ENCODE data around the gene OR10X1. TPM values are rescaled to one million over a fixed set of nuclear protein-coding genes. Genes with fewer than 3 reads are reported as not detected.

The OR10X1 gene, protein sequence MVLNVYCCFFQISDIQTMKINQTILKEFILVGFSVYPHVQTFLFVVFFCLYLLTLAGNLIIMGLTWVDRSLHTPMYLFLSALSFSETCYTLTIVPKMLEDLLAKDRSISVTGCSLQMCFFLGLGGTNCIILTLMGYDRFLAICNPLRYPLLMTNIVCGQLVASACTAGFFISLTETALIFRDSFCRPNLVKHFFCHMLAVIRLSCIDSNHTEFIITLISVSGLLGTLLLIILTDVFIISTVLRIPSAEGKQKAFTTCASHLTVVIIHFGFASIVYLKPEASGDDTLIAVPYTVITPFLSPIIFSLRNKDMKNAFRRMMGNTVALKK
- polyA plus RNA-seq (2013, experiment 1 of 2; ENCODE audit: insufficient read length), result not detected
- not detected for polyA plus RNA-seq (2013, experiment 2 of 2; ENCODE audit: insufficient read length)

DNA sequence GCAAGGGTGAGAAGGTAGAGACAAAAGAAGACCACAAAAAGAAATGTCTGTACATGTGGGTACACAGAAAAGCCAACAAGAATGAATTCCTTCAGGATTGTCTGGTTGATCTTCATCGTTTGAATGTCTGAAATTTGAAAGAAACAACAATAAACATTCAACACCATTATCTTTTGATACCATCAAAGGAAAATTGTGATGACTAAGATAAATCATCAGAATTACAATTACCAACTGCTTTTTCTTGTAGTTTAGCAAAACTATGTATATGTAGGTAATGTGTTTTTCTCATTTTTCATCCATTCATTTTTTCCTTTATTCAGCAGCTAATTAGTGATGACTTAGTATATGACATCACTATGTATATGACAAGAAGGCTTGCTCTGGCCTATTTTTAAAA lies at the start of gene OR10X1:
Gene OR10X1, minus strand, starts transcription at position 167 of the 400 bp plus-strand sequence. Its CDS starts 0 bp downstream, at position 167.
- no peak for DNase-seq

DNA sequence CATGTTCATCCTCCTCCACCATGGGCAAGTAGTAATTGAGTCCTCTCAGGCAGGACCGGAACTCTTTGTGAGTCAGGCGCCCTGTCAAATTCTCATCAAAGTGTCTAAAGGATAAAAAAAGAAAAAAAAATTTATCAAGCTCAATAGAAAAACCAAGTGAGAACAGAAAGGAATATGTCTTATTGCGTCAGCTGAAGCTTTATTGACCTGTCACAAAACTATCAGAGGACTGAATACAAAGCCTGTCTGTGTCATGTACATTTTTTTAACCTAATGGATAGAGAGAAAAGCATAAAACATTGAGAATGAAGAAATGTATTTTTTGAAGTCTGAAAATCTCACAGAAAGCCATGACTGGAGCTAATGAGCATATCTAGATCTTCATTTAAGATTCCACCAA lies 34.1 kb upstream of the OR10X1 start:
- DNase-seq, result no peak

DNA sequence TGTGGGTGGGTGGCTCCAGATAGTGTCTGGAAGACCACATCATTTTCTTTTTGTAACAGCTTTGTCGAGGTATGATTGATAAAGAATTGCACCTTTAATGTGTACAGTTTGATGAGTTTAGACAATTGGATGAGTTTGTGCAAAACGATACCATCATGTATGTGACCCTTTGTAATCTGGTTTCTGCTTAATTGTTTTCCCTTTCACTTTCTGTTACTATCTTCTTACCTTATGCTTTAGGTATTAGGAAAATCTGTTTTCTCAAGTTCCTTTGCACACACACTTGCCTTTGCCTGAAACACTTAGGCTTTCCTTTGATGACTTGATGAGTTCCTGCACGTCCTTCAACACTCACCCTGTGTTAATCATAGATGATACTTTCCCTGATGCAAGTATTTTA lies 32.2 kb upstream of the OR10X1 start:
- no peak for DNase-seq

DNA sequence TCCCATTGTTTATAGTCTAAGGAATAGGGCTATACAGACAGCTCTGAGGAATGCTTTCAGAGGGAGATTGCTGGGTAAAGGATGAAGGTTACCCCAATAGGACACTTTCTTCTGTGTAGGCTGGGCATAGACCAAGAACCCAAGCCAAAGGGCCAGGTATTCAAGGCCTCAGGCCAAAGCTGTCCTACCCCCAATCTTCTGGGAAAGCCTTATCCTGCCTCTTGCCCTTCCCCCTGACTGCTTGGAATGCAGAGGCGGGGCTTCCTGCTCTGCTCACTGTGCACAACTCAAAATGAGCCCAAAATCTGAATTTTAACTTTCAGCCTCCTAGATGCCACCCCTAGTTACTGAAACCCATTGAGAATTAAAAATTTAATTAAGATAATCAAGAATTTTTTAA lies 27.6 kb upstream of the OR10X1 start:
- no peak for DNase-seq

DNA sequence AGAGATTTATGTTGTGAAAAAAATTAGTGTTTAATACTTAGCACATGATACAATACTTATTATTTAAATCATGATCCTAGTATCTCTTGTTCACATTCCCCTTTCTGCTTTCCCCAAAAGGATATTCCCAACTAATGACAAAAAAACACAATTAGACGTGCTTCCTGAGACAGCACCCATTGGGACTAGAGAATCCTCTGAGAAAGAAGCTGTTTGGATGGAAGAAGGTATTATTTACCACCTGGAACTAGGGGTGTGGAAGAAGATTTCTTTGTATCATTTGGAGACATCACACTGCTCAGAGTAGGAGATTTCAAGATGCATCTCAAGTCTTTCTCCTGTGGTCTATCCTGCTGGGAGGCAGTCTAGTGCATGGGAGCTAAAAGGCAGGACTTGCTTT lies 25.3 kb upstream of the OR10X1 start, which contains the start of gene OR10Z1:
Gene OR10Z1, plus strand, starts transcription at position 301 of the 400 bp plus-strand sequence. CDS start 1,171 bp downstream, outside the sequence.
- DNase-seq, result no peak

DNA sequence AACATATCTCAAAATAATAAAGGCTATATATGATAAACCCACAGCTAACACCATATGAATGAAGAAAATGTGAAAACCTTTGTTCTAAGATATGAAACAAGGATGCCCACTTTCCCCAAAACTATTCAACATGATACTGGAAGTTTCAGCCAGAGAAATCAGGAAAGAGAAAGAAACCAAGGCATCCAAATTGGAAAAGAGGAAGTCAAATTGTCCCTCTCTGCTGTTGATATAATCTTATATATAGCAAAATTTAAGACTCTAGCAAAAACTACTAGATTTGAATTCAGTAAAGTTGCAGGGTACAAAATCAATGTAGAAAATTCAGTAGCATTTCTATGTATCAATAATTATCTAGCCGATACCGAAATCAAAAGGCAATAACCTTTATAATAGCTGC lies 21.0 kb upstream of the OR10X1 start:
- DNase-seq, result no peak

DNA sequence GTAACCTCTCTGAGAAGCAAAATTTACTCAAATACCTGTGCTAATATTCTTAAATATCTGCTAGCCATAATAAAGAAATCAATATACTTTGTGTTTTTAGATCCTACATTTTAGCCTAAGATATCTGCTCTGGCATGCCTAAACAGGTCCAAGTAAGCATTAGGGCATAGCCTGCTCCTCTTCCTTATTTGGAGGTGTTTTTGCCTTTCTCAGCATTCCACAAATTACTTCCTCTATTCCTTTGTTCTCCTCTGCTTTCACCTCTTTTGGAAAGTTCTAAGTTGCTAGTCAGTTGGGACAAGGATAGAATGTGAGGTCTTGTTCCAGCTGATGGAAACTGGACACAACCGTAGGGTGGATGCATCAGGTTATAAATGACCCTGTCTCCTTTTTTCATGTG lies 7.2 kb upstream of the OR10X1 start:
- no peak for DNase-seq

DNA sequence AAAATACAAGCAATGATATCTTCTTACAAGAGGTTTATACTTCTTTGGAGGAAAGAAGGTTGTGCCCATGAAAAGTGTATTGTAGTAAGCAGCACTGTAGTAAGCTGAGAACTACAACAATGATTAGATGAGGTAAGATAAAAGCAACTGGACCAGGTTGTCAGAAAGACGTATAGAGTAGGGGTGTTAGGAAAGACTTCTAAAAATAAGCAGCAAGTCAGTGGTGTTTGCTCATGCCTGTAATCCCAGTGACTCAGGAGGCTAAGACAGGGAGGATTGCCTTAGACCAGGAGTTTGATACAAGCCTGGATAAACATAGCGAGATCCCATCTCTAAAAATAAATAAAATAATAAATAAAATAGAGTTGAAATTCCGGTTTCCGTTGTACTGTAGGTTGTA lies 4.3 kb upstream of the OR10X1 start:
- no peak for DNase-seq

DNA sequence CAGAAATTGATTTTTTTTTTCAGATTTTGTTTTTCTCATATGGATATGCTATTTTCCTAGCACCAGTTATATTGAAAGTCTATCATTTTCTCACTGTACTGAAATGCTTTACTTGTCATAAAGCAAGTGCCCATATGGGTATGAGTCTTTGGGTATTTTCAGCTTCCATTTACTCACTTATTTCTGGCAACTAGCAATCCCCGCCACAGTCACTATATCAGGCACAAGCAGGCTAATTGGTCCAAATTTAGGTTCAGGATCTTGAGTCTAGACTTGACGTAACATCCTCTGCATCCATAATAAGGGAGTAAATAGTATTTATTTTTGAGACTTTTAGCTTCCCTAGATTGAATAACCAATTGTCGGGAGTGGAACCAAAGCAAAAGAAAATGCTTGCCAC lies 2.1 kb downstream of the OR10X1 start:
- no peak for DNase-seq

DNA sequence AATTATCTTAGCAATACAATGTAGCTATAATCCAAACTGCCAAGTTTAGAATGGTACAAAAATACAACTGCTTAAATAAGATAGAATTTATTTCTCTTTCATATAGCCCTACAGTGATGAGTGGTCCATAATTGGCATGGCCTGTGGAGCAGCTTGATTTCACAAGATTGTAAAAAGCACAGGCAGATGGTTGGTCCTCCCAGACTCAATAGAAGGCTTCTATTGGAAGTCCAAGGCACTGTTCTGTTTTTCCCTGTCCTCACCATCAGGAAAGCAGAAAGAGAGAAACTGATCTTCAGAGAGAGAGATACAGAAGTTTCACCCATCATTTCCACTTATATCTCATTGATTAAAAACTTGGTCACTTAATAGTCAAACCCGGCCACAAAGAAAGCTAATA lies 7.5 kb downstream of the OR10X1 start:
- no peak for DNase-seq

DNA sequence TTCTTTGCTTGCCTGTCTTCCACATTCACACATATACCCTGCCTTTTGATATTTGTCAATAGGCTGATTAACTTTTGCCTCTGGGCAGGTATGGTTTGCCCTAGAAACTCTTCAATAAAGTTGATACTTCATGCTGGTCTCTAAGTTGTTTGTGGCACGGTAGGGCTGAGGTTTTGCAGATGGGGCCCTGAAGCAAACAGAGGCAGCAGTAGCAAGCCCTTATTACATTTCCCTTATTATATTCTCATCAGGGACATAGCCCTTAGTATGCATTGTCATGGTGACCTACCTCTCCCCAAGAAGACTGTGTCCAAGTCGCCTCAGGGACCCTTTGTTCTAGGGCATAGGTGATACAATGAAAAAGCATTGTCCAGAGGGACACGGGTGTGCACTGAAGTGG lies 9.2 kb downstream of the OR10X1 start, which contains the start of gene OR6P1:
Gene OR6P1, minus strand, starts transcription at position 101 of the 400 bp plus-strand sequence. CDS start 6,976 bp downstream, outside the sequence.
- no peak for DNase-seq

DNA sequence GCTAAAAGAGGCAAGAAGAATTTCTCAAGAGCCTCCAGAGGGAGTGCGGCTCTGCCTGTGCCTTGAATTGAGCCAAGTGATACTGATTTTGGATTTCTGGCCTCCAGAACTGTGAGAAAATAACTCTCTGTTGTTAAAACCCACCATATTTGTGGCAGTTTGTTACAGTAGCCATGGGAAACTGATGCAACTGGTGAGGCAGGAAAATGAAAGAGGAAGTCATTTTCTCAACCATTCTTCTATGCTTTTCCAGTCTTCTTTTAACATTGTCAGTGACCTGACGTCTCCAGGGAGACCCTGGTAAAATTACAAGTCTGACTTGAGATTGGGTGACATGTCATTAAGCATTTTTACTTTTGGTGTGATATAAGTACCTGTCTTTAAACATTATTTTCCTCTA lies 15.1 kb downstream of the OR10X1 start:
- DNase-seq, result no peak

DNA sequence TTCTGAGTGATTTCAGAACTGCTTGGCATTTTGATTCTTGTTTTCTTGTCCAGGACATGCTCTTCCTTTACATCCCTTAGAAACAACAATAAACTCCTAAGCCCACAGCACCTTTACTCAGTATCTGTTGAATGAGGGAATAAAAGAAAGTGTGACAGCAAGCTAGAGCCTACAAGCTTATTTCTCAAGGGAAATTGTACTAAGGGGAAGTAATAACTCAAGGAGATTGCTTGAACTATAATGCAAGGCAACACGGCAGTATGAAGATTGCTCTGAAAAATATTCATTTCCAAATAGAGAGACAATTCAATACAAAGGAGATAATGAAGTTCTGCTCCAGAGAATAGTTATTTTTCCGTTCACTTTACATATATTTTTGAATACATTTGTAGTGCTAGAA lies 15.8 kb downstream of the OR10X1 start:
- no peak for DNase-seq

DNA sequence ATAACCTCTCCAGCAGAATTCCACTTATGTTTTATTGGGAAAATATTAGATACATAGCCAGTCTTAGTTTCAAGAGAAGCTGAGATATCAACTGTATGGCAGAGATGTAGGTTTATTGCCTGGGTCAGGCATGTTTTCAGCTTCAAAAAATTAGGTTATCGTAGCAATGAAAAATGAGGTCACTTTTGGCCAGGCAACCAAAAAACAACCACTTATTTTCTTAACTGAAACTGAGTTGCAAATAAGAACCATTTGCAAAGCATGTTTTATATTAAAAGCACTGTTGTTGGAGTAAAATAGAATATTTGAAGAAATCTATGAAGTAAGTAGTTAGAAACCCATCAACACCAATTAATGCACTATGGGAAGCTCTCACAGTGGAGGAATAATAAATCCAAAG lies 20.0 kb downstream of the OR10X1 start:
- DNase-seq, result no peak

DNA sequence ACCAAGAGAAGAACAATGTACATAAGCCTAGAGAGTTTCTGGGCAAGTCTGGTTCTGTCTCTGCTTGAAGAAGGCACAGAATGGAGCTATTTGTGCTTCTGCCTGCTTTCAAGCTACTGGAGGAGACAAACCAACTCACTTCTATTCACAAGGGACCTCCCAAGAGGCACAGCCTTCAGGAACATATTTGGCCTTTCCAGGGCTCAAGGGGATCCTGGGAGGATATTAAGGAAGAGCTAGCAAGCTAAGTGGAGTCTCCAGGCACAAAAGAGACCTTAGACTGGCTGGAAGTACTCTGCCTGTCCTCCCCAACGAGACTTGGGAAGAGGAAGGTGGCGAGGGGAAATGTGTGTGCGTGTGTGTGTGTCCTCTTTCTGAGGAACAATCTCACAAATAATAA lies 25.3 kb downstream of the OR10X1 start, which contains the start of gene OR6Y1:
Gene OR6Y1, minus strand, starts transcription at position 54 of the 400 bp plus-strand sequence. CDS start 6,300 bp downstream, outside the sequence.
- no peak for DNase-seq

DNA sequence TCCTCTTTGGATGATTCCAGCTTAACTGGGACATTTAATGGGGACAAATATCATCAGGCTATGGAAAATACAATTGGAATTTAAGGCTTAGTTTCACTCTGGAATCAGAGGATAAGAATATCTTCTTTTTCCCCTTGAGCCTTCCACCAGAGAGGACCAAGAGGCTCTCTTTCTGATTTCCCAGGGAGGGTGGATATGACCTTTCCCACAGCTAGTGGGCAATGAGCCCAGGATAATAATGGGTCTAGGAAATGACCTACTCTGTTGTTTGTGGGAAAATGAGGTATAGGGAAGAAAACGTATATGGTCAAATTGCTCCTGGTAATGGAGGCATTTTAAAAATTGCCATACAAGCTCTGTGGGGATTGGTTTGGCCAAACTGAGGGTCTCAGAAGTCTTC lies 27.4 kb downstream of the OR10X1 start:
- no peak for DNase-seq

DNA sequence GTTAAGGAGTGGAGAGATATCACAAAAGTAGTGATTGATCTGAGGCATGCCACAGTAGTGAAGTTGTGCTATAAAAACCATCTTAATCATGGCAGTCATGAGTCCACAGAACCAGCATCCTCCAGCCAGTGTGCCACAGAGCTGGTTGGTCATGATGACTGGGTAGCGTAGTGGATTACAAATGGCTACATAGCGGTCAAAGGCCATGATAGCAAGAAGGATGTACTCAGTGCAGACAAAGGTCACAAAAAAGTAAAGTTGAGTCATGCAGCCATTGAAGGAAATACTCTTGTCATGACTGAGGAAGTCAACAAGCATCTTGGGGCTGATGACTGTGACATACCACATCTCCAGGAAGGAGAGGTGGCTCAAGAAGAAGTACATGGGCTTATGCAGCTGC lies 32.2 kb downstream of the OR10X1 start:
- no peak for DNase-seq

DNA sequence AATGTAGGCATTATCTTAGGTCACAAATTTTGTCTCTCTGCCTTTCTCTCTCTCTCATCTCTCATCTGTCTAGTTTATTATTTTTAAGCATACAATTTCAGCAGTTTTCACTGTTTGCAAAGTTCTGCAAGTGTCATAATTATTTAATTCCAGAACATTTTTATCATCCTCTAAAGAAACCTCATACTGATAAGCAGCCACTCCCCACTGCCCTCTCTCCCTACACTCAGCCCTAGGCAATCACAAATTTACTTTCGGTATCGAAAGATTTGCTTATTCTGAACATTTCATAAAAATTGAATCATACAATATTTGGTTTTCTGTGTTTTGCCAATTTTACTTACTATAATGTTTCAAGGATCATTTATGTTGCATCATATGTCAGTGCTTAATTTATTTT lies 42.1 kb downstream of the OR10X1 start:
- DNase-seq, result no peak

DNA sequence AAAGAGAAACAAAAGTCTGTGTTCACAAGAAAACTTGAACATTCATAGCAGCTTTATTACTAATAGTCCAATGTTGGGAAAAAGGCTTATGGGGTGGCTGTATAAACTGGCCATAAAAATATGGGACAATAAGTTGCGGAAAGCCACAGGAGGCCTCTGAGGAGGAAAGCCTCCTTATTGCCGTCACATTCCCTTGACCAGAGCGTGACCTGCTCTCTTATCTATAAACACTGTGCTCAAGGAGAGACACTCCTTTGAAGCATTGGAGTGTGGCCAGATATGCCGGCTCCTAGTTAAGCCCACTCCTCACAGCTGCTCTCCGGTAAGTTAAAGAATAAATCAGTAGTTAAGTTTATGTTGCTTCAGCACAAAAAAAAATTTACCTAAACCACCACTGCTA lies 45.2 kb downstream of the OR10X1 start:
- DNase-seq, result no peak
